ENCODE measurements around the gene DCTN1.
"Not testable (repeated sequence)": the region's sequence is repeated elsewhere in the genome, so short reads cannot be mapped to it uniquely, and the experiment has no call there.

DCTN1 gene

GRCh38 chr2:74424139-74424992, 44.3 kb upstream of the DCTN1 start:
- DNase-seq (ENCODE audit: low read depth), result no peak
- TF ChIP-seq CTCF (IDR thresholded peaks at IDR 0.05; ENCODE audit: control insufficient read depth, extremely low read depth, insufficient read depth), result no peak
- no peak overlapping the region for H3K4me3 ChIP-seq (ENCODE audit: low read depth, low read length)

- H3K4me3 ChIP-seq (ENCODE audit: low read depth, low read length), result no peak overlapping the region
- TF ChIP-seq CTCF (IDR thresholded peaks at IDR 0.05; ENCODE audit: control insufficient read depth, extremely low read depth, insufficient read depth), result no peak
- DNase-seq (ENCODE audit: low read depth), result no peak
Measured at GRCh38 chr2:74423231-74424095, 43.4 kb upstream of the DCTN1 start.

GRCh38 chr2:74421221-74421870, 41.2 kb upstream of the DCTN1 start, which contains the start of the genes C2orf81 and WDR54:
C2orf81 (minus strand) TSS chr2:74421619; CDS start chr2:74421560, 59 bp downstream.
WDR54 (plus strand) TSS chr2:74421730; CDS start chr2:74422154, 424 bp downstream.
- no peak for DNase-seq (ENCODE audit: low read depth)
- H3K4me3 ChIP-seq (ENCODE audit: low read depth, low read length), result peak within 1 kb of the TSS; percentile 62
- TF ChIP-seq CTCF (IDR thresholded peaks at IDR 0.05; ENCODE audit: control insufficient read depth, extremely low read depth, insufficient read depth), result no peak

- not testable (repeated sequence) for DNase-seq (ENCODE audit: low read depth)
- peak overlapping the region; percentile 62 for H3K4me3 ChIP-seq (ENCODE audit: low read depth, low read length)
Measured at GRCh38 chr2:74420443-74421103, 40.5 kb upstream of the DCTN1 start.

GRCh38 chr2:74420006-74420405, 39.9 kb upstream of the DCTN1 start:
- DNase-seq (ENCODE audit: low read depth), result no peak
- no peak overlapping the region for H3K4me3 ChIP-seq (ENCODE audit: low read depth, low read length)

GRCh38 chr2:74419345-74419744, 39.2 kb upstream of the DCTN1 start:
- no peak overlapping the region for H3K4me3 ChIP-seq (ENCODE audit: low read depth, low read length)
- TF ChIP-seq CTCF (IDR thresholded peaks at IDR 0.05; ENCODE audit: control insufficient read depth, extremely low read depth, insufficient read depth), result no peak
- no peak for DNase-seq (ENCODE audit: low read depth)

More at GRCh38 chr2:74420006-74420405, 39.9 kb upstream of the DCTN1 start:
- TF ChIP-seq CTCF (IDR thresholded peaks at IDR 0.05; ENCODE audit: control insufficient read depth, extremely low read depth, insufficient read depth), result no peak

All from LNCaP clone FGC (cell line).